IPS-18a (cell line): ENCODE data around the gene CEMIP2.
"Not testable (repeated sequence)": the region's sequence is repeated elsewhere in the genome, so short reads cannot be mapped to it uniquely, and the experiment has no call there.

ENCODE experiments used
- H3K27ac ChIP-seq: one replicate; pipeline ENCODE4 v1.5.1; 2013; ENCODE audit warnings: low read length
- H3K27me3 ChIP-seq: one replicate; pipeline ENCODE4 v1.6.1; 2013; ENCODE audit warnings: mild to moderate bottlenecking, low read length; ENCODE audit not compliant: control insufficient read depth, insufficient read depth
- H3K36me3 ChIP-seq: one replicate; pipeline ENCODE4 v1.6.1; 2013; ENCODE audit warnings: low read depth, low read length; ENCODE audit not compliant: control insufficient read depth
- H3K4me1 ChIP-seq: one replicate; pipeline ENCODE4 v1.6.1; 2013; ENCODE audit warnings: low read depth, low read length; ENCODE audit not compliant: control insufficient read depth
- H3K4me3 ChIP-seq: one replicate; pipeline ENCODE4 v1.5.1; 2013; ENCODE audit warnings: low read length
- H3K9ac ChIP-seq: one replicate; pipeline ENCODE4 v1.6.1; 2013; ENCODE audit warnings: mild to moderate bottlenecking, low read length, moderate library complexity
- H3K9me3 ChIP-seq: one replicate; pipeline ENCODE4 v1.6.1; 2013; ENCODE audit warnings: low read depth, low read length; ENCODE audit not compliant: control insufficient read depth

The CEMIP2 gene

GRCh38 chr9:71704796-71705195 is 63.5 kb downstream of the CEMIP2 start:
- no peak overlapping the region for H3K27ac ChIP-seq
- H3K9me3 ChIP-seq = no peaks in the 10 kb centered on the region
- H3K4me1 ChIP-seq = no peaks in the 10 kb centered on the region
- no peak overlapping the region for H3K4me3 ChIP-seq
- H3K36me3 ChIP-seq = peaks cover 54% of the 10 kb centered on the region
- H3K27me3 ChIP-seq = no peaks in the 10 kb centered on the region
- H3K9ac ChIP-seq = no peak overlapping the region

DNA sequence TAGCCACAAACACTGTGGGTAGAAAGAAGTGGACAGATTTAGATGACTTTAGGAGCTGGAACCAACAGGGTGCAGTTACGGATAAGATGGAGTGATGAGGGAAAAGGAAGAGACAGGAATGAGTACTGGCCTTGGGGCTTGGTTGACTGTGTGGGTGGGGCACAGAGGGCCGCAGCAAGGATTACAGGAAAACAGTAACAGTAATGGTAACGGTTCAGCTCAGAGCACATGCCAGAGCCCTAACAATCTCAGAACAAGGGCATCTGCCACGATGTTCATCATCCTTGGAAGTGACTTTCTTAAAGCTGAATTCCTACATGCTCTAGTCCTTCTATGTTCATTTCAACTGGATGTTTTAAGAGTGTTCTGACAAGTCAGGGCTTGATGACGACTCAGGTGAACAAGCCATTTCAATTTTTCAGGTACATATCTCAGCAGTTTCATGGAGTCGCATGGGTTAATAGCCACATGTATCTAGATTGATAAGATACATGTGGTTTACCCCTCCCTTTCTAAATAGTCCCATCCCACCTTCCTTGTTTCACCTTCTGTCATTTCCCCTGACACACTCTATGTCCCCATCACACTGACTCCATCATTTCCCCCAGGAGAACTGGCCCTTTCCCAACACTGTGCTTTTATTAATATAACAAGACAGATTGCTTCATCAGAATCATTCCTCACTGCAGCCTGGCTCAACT is 65.0 kb downstream of the CEMIP2 start:
- H3K27ac ChIP-seq = no peak overlapping the region
- no peak overlapping the region for H3K4me3 ChIP-seq
- no peaks in the 10 kb centered on the region for H3K4me1 ChIP-seq
- no peak overlapping the region for H3K9ac ChIP-seq
- H3K9me3 ChIP-seq = no peaks in the 10 kb centered on the region
- H3K27me3 ChIP-seq = no peaks in the 10 kb centered on the region
- peaks cover 53% of the 10 kb centered on the region for H3K36me3 ChIP-seq

GRCh38 chr9:71697882-71698281 is 70.4 kb downstream of the CEMIP2 start:
- no peaks in the 10 kb centered on the region for H3K4me1 ChIP-seq
- no peak overlapping the region for H3K9ac ChIP-seq
- no peaks in the 10 kb centered on the region for H3K9me3 ChIP-seq
- no peak overlapping the region for H3K4me3 ChIP-seq
- no peaks in the 10 kb centered on the region for H3K27me3 ChIP-seq
- H3K27ac ChIP-seq = no peak overlapping the region
- H3K36me3 ChIP-seq = peaks cover 69% of the 10 kb centered on the region

DNA sequence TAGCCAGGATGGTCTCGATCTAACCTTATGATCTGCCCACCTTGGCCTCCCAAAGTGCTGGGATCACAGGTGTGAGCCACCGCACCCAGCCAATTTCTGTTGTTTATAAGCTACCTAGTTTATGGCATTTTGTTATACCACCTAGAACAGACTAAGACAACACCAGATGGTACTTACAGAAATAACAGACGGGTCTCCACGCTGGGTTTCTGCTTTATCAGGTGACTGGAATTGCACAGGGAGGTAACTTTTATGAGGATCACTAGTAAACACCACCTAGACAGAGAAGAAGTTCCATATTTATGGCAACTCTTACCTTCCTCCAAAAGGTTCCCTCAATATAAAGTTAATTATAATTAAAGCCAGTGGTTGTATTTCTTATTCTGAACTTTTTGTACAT is 74.0 kb downstream of the CEMIP2 start:
- H3K9me3 ChIP-seq = no peaks in the 10 kb centered on the region
- H3K27me3 ChIP-seq = no peaks in the 10 kb centered on the region
- no peak overlapping the region for H3K9ac ChIP-seq
- no peak overlapping the region for H3K4me3 ChIP-seq
- no peaks in the 10 kb centered on the region for H3K4me1 ChIP-seq
- no peak overlapping the region for H3K27ac ChIP-seq
- peaks cover 62% of the 10 kb centered on the region for H3K36me3 ChIP-seq

- Histone ChIP-seq H3K4me1 (no peaks in the 10 kb centered on the region), H3K27me3 (no peaks in the 10 kb centered on the region), H3K4me3 (no peak overlapping the region), H3K36me3 (peaks cover 63% of the 10 kb centered on the region), H3K9ac (no peak overlapping the region), H3K9me3 (no peaks in the 10 kb centered on the region), H3K27ac (no peak overlapping the region)
Measured at GRCh38 chr9:71693607-71694006, 74.7 kb downstream of the CEMIP2 start.

- Histone ChIP-seq H3K27me3 (no peaks in the 10 kb centered on the region), H3K36me3 (peaks cover 54% of the 10 kb centered on the region), H3K4me1 (no peaks in the 10 kb centered on the region), H3K9me3 (no peaks in the 10 kb centered on the region), H3K9ac (no peak overlapping the region), H3K4me3 (no peak overlapping the region), H3K27ac (no peak overlapping the region)
Measured at GRCh38 chr9:71692337-71692736, 76.0 kb downstream of the CEMIP2 start.

DNA sequence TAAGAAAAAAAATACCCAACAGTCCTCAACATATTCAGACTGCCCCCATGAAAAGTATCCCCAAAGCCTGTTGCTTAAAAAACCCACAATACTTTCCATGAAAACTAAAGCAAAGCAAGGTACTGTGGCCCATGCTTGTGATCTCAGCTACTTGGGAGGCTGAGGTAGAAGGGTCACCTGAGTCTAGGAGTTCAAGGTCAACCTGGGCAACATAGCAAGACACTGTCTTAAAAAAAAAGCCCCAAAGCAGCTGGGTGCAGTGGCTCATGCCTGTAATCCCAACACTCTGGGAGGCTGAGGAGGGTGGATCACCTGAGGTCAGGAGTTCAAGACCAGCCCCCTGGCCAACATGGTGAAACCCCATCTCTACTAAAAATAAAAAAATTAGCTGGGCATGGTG is 76.7 kb downstream of the CEMIP2 start:
- not testable (repeated sequence) for H3K9me3 ChIP-seq, H3K9ac ChIP-seq
- H3K36me3 ChIP-seq = peaks cover 47% of the 10 kb centered on the region

GRCh38 chr9:71690689-71691435 is 77.5 kb downstream of the CEMIP2 start:
- H3K9me3 ChIP-seq = no peaks in the 10 kb centered on the region
- H3K27me3 ChIP-seq = no peaks in the 10 kb centered on the region
- no peak overlapping the region for H3K9ac ChIP-seq

More for the DNA sequence above, 76.7 kb downstream of the CEMIP2 start:
- H3K27me3 ChIP-seq, H3K4me1 ChIP-seq, H3K27ac ChIP-seq, H3K4me3 ChIP-seq: not testable (repeated sequence)

GRCh38 chr9:71690063-71690688 is 78.1 kb downstream of the CEMIP2 start:
- H3K4me3 ChIP-seq = no peak overlapping the region
- H3K36me3 ChIP-seq = peaks cover 49% of the 10 kb centered on the region
- H3K27ac ChIP-seq = no peak overlapping the region
- no peak overlapping the region for H3K9ac ChIP-seq
- H3K4me1 ChIP-seq = peaks cover 2% of the 10 kb centered on the region
- no peaks in the 10 kb centered on the region for H3K27me3 ChIP-seq
- no peaks in the 10 kb centered on the region for H3K9me3 ChIP-seq

More at GRCh38 chr9:71690689-71691435, 77.5 kb downstream of the CEMIP2 start:
- Histone ChIP-seq H3K4me3 (no peak overlapping the region), H3K27ac (no peak overlapping the region), H3K4me1 (peaks cover 1% of the 10 kb centered on the region), H3K36me3 (peaks cover 48% of the 10 kb centered on the region)

GRCh38 chr9:71687676-71688075 is 80.6 kb downstream of the CEMIP2 start:
- H3K9ac ChIP-seq = no peak overlapping the region
- H3K27ac ChIP-seq = no peak overlapping the region
- no peak overlapping the region for H3K4me3 ChIP-seq
- H3K27me3 ChIP-seq = no peaks in the 10 kb centered on the region
- peaks cover 37% of the 10 kb centered on the region for H3K36me3 ChIP-seq
- H3K4me1 ChIP-seq = peaks cover 18% of the 10 kb centered on the region
- no peaks in the 10 kb centered on the region for H3K9me3 ChIP-seq

GRCh38 chr9:71685988-71686387 is 82.3 kb downstream of the CEMIP2 start:
- peaks cover 18% of the 10 kb centered on the region for H3K4me1 ChIP-seq
- no peaks in the 10 kb centered on the region for H3K9me3 ChIP-seq
- H3K4me3 ChIP-seq = no peak overlapping the region
- H3K9ac ChIP-seq = no peak overlapping the region
- no peak overlapping the region for H3K27ac ChIP-seq
- no peaks in the 10 kb centered on the region for H3K27me3 ChIP-seq
- peaks cover 37% of the 10 kb centered on the region for H3K36me3 ChIP-seq
